ENCODE results near the gene PANK1. TPM values are rescaled to one million over a fixed set of nuclear protein-coding genes. Genes with fewer than 3 reads are reported as not detected.
A peak's percentile ranks its signal among the peaks of the same experiment; 100 is the strongest.

Gene PANK1
- total RNA-seq, 3 donors from 2014 or later, result 23.2 to 67.4 (median 24.1) TPM

DNA sequence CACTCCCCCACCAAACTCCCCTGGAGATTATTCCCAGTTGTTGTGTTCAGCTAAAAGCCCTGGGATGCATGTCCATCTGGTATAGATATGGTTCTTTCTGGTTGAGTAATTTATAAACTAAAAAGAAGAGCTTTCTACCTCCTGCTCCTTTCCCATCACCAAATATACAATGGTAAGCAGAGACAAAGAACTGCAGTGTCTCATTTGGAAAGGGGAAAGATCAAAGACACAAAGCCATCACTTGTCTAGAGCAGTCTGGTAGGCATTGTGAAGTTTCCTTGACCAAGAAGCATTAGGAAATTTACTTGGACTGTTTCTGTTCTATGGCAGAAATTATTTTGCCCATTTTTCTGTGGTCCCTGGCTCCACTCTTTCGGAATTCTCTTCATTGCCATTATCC, 24.9 kb upstream of the PANK1 start:
- intact Hi-C loops (cut with DNase I, micrococcal nuclease), result no loop called here
- no peak for ATAC-seq
- Histone ChIP-seq H3K36me3 (ENCODE audit: low read depth) (no peaks in the 10 kb centered on the region), H3K9me3 (no peaks in the 10 kb centered on the region), H3K4me3 (no peak overlapping the region), H3K4me1 (ENCODE audit: low read depth) (peaks cover 5% of the 10 kb centered on the region)
- no peak for DNase-seq
- no peak for TF ChIP-seq CTCF (IDR thresholded peaks at IDR 0.05)

GRCh38 chr10:89668386-89669071, 23.5 kb upstream of the PANK1 start:
- DNase-seq (peak in 2 of 3 donors; percentile 33 to 66), ATAC-seq (peak; percentile 95)
- H3K4me1 ChIP-seq (ENCODE audit: low read depth), result peaks cover 5% of the 10 kb centered on the region
- no peak overlapping the region for H3K4me3 ChIP-seq
- intact Hi-C loops (cut with DNase I, micrococcal nuclease), result no loop called here
- no peak for TF ChIP-seq CTCF (IDR thresholded peaks at IDR 0.05)
- no peaks in the 10 kb centered on the region for H3K9me3 ChIP-seq
- no peaks in the 10 kb centered on the region for H3K36me3 ChIP-seq (ENCODE audit: low read depth)

GRCh38 chr10:89666138-89666537, 21.1 kb upstream of the PANK1 start:
- intact Hi-C loops (cut with DNase I, micrococcal nuclease), result no loop called here
- no peak for TF ChIP-seq CTCF (IDR thresholded peaks at IDR 0.05)
- Histone ChIP-seq H3K36me3 (ENCODE audit: low read depth) (no peaks in the 10 kb centered on the region), H3K4me3 (no peak overlapping the region), H3K9me3 (no peaks in the 10 kb centered on the region), H3K4me1 (ENCODE audit: low read depth) (peaks cover 5% of the 10 kb centered on the region)
- ATAC-seq (no peak), DNase-seq (no peak)

- intact Hi-C loops (cut with DNase I, micrococcal nuclease), result no loop called here
- Histone ChIP-seq H3K36me3 (ENCODE audit: low read depth) (no peaks in the 10 kb centered on the region), H3K4me3 (no peak overlapping the region), H3K4me1 (ENCODE audit: low read depth) (peaks cover 5% of the 10 kb centered on the region), H3K9me3 (no peaks in the 10 kb centered on the region)
- TF ChIP-seq CTCF (IDR thresholded peaks at IDR 0.05), result no peak
- DNase-seq, result no peak
- no peak for ATAC-seq
These were observed 20.3 kb upstream of the PANK1 start for GRCh38 chr10:89665302-89665701.

GRCh38 chr10:89664203-89664602, 19.2 kb upstream of the PANK1 start:
- no peaks in the 10 kb centered on the region for H3K9me3 ChIP-seq
- H3K4me1 ChIP-seq (ENCODE audit: low read depth), result peaks cover 5% of the 10 kb centered on the region
- TF ChIP-seq CTCF (IDR thresholded peaks at IDR 0.05), result no peak
- H3K4me3 ChIP-seq, result no peak overlapping the region
- intact Hi-C loops (cut with DNase I, micrococcal nuclease), result no loop called here
- ATAC-seq, result peak; percentile 65
- peak in 2 of 3 donors; percentile 37 to 53 for DNase-seq
- H3K36me3 ChIP-seq (ENCODE audit: low read depth), result no peaks in the 10 kb centered on the region
